ENCODE data around the gene SMG9.
A peak's percentile ranks its signal among the peaks of the same experiment; 100 is the strongest.

SMG9 gene

GRCh38 chr19:43705729-43706128, 49.0 kb downstream of the SMG9 start:
- no peak overlapping the region for H3K4me3 ChIP-seq (ENCODE audit: insufficient read depth in 1 of 2, low read depth in 1 of 2, low read length in 2 of 2)

GRCh38 chr19:43704002-43704705, 50.6 kb downstream of the SMG9 start:
- Histone ChIP-seq H2BK5ac (ENCODE audit: low read depth, low read length, poor library complexity, severe bottlenecking) (no peak overlapping the region), H3K79me1 (replicated peaks; ENCODE audit: low read length, poor library complexity, severe bottlenecking) (no peaks in the 10 kb centered on the region), H3K23ac (ENCODE audit: low read length in 2 of 2) (no peak overlapping the region), H2BK120ac (ENCODE audit: low read depth, low read length) (no peak overlapping the region), H4K8ac (ENCODE audit: low read length) (no peak overlapping the region), H3K4me3 (ENCODE audit: insufficient read depth in 1 of 2, low read depth in 1 of 2, low read length in 2 of 2) (no peak overlapping the region), H3K9me3 (ENCODE audit: control insufficient read depth, low read length) (peaks cover 6% of the 10 kb centered on the region), H3K18ac (ENCODE audit: low read depth in 1 of 2, low read length in 2 of 2) (no peak overlapping the region), H2AFZ (ENCODE audit: low read depth, low read length) (no peak overlapping the region), H3K27ac (ENCODE audit: low read length, poor library complexity, severe bottlenecking) (no peak overlapping the region), H2BK15ac (ENCODE audit: low read depth, poor library complexity, severe bottlenecking) (no peak overlapping the region), H2AK5ac (ENCODE audit: low read length, severe bottlenecking) (no peak overlapping the region), H3K27me3 (ENCODE audit: control insufficient read depth in 1 of 2, insufficient read depth in 1 of 2, low read length in 2 of 2) (peaks cover 0 to 6% of the 10 kb centered on the region in 2 experiments), H2BK12ac (ENCODE audit: low read length in 2 of 2) (no peak overlapping the region), H3K14ac (ENCODE audit: low read length in 2 of 2) (no peak overlapping the region), H3K9ac (ENCODE audit: low read length) (no peak overlapping the region), H3K4me1 (ENCODE audit: control insufficient read depth, insufficient read depth, low read depth, low read length) (peaks cover 5% of the 10 kb centered on the region), H3K36me3 (ENCODE audit: control insufficient read depth in 1 of 2, insufficient read depth in 2 of 2, low read depth in 1 of 2, low read length in 2 of 2) (no peaks in the 10 kb centered on the region), H3K4me2 (ENCODE audit: low read length, poor library complexity, severe bottlenecking) (no peak overlapping the region), H3K4ac (ENCODE audit: low read depth in 1 of 2, low read length in 2 of 2) (no peak overlapping the region), H4K91ac (ENCODE audit: low read length) (no peak overlapping the region)
- DNase-seq = no peak
- 75% methylated on average over 7 of the region's 7 CpGs for WGBS

More at GRCh38 chr19:43705729-43706128, 49.0 kb downstream of the SMG9 start:
- H3K23ac ChIP-seq (ENCODE audit: low read length in 2 of 2) = no peak overlapping the region
- peaks cover 7% of the 10 kb centered on the region for H3K9me3 ChIP-seq (ENCODE audit: control insufficient read depth, low read length)
- DNase-seq = no peak
- no peak overlapping the region for H3K14ac ChIP-seq (ENCODE audit: low read length in 2 of 2)
- H2AK5ac ChIP-seq (ENCODE audit: low read length, severe bottlenecking) = no peak overlapping the region
- 71% methylated on average over 6 of the region's 6 CpGs for WGBS
- H2BK5ac ChIP-seq (ENCODE audit: low read depth, low read length, poor library complexity, severe bottlenecking) = no peak overlapping the region
- no peak overlapping the region for H4K91ac ChIP-seq (ENCODE audit: low read length)
- no peak overlapping the region for H2BK120ac ChIP-seq (ENCODE audit: low read depth, low read length)
- no peaks in the 10 kb centered on the region for H3K4me1 ChIP-seq (ENCODE audit: control insufficient read depth, insufficient read depth, low read depth, low read length)
- H2AFZ ChIP-seq (ENCODE audit: low read depth, low read length) = no peak overlapping the region
- H3K79me1 ChIP-seq (replicated peaks; ENCODE audit: low read length, poor library complexity, severe bottlenecking) = no peaks in the 10 kb centered on the region
- no peak overlapping the region for H2BK12ac ChIP-seq (ENCODE audit: low read length in 2 of 2)
- no peak overlapping the region for H3K4ac ChIP-seq (ENCODE audit: low read depth in 1 of 2, low read length in 2 of 2)
- H3K9ac ChIP-seq (ENCODE audit: low read length) = no peak overlapping the region
- no peaks in the 10 kb centered on the region for H3K27me3 ChIP-seq (ENCODE audit: control insufficient read depth in 1 of 2, insufficient read depth in 1 of 2, low read length in 2 of 2)
- H4K8ac ChIP-seq (ENCODE audit: low read length) = no peak overlapping the region
- H3K36me3 ChIP-seq (ENCODE audit: control insufficient read depth in 1 of 2, insufficient read depth in 2 of 2, low read depth in 1 of 2, low read length in 2 of 2) = no peaks in the 10 kb centered on the region
- no peak overlapping the region for H3K4me2 ChIP-seq (ENCODE audit: low read length, poor library complexity, severe bottlenecking)
- H3K27ac ChIP-seq (ENCODE audit: low read length, poor library complexity, severe bottlenecking) = no peak overlapping the region
- H2BK15ac ChIP-seq (ENCODE audit: low read depth, poor library complexity, severe bottlenecking) = no peak overlapping the region
- no peak overlapping the region for H3K18ac ChIP-seq (ENCODE audit: low read depth in 1 of 2, low read length in 2 of 2)

- no peak overlapping the region for H2BK120ac ChIP-seq (ENCODE audit: low read depth, low read length)
- H2BK12ac ChIP-seq (ENCODE audit: low read length in 2 of 2) = no peak overlapping the region
- H4K91ac ChIP-seq (ENCODE audit: low read length) = no peak overlapping the region
- peak overlapping the region; percentile 92 for H3K9ac ChIP-seq (ENCODE audit: low read length)
- WGBS = 93% methylated on average over 13 of the region's 13 CpGs
- H3K36me3 ChIP-seq (ENCODE audit: control insufficient read depth in 1 of 2, insufficient read depth in 2 of 2, low read depth in 1 of 2, low read length in 2 of 2) = peaks cover 0 to 3% of the 10 kb centered on the region in 2 experiments
- H3K14ac ChIP-seq (ENCODE audit: low read length in 2 of 2) = no peak overlapping the region
- H2AFZ ChIP-seq (ENCODE audit: low read depth, low read length) = no peak overlapping the region
- H3K79me1 ChIP-seq (replicated peaks; ENCODE audit: low read length, poor library complexity, severe bottlenecking) = no peaks in the 10 kb centered on the region
- peaks cover 5% of the 10 kb centered on the region for H3K4me1 ChIP-seq (ENCODE audit: control insufficient read depth, insufficient read depth, low read depth, low read length)
- no peak overlapping the region for H3K18ac ChIP-seq (ENCODE audit: low read depth in 1 of 2, low read length in 2 of 2)
- H3K9me3 ChIP-seq (ENCODE audit: control insufficient read depth, low read length) = peaks cover 5% of the 10 kb centered on the region
- no peak overlapping the region for H3K27ac ChIP-seq (ENCODE audit: low read length, poor library complexity, severe bottlenecking)
- H3K4me2 ChIP-seq (ENCODE audit: low read length, poor library complexity, severe bottlenecking) = no peak overlapping the region
- no peak overlapping the region for H3K4ac ChIP-seq (ENCODE audit: low read depth in 1 of 2, low read length in 2 of 2)
- H4K8ac ChIP-seq (ENCODE audit: low read length) = no peak overlapping the region
- H3K4me3 ChIP-seq (ENCODE audit: insufficient read depth in 1 of 2, low read depth in 1 of 2, low read length in 2 of 2) = peak overlapping the region in 1 of 2 experiments; percentile 78
- H2BK15ac ChIP-seq (ENCODE audit: low read depth, poor library complexity, severe bottlenecking) = no peak overlapping the region
- H2AK5ac ChIP-seq (ENCODE audit: low read length, severe bottlenecking) = no peak overlapping the region
- DNase-seq = peak; percentile 14
- H3K27me3 ChIP-seq (ENCODE audit: control insufficient read depth in 1 of 2, insufficient read depth in 1 of 2, low read length in 2 of 2) = peaks cover 0 to 32% of the 10 kb centered on the region in 2 experiments
- H2BK5ac ChIP-seq (ENCODE audit: low read depth, low read length, poor library complexity, severe bottlenecking) = no peak overlapping the region
- no peak overlapping the region for H3K23ac ChIP-seq (ENCODE audit: low read length in 2 of 2)
Measured at GRCh38 chr19:43700395-43701000, 54.3 kb downstream of the SMG9 start.

GRCh38 chr19:43699506-43700394, 55.0 kb downstream of the SMG9 start:
- H2BK12ac ChIP-seq (ENCODE audit: low read length in 2 of 2) = no peak overlapping the region
- no peak overlapping the region for H3K27ac ChIP-seq (ENCODE audit: low read length, poor library complexity, severe bottlenecking)
- no peak overlapping the region for H3K4ac ChIP-seq (ENCODE audit: low read depth in 1 of 2, low read length in 2 of 2)
- no peaks in the 10 kb centered on the region for H3K79me1 ChIP-seq (replicated peaks; ENCODE audit: low read length, poor library complexity, severe bottlenecking)
- no peak overlapping the region for H4K91ac ChIP-seq (ENCODE audit: low read length)
- H2BK120ac ChIP-seq (ENCODE audit: low read depth, low read length) = no peak overlapping the region
- H3K4me3 ChIP-seq (ENCODE audit: insufficient read depth in 1 of 2, low read depth in 1 of 2, low read length in 2 of 2) = peak overlapping the region; percentile 40 to 78
- no peak overlapping the region for H3K18ac ChIP-seq (ENCODE audit: low read depth in 1 of 2, low read length in 2 of 2)
- H3K4me1 ChIP-seq (ENCODE audit: control insufficient read depth, insufficient read depth, low read depth, low read length) = peaks cover 5% of the 10 kb centered on the region
- H3K23ac ChIP-seq (ENCODE audit: low read length in 2 of 2) = no peak overlapping the region
- H3K36me3 ChIP-seq (ENCODE audit: control insufficient read depth in 1 of 2, insufficient read depth in 2 of 2, low read depth in 1 of 2, low read length in 2 of 2) = peaks cover 0 to 3% of the 10 kb centered on the region in 2 experiments
- peaks cover 0 to 38% of the 10 kb centered on the region in 2 experiments for H3K27me3 ChIP-seq (ENCODE audit: control insufficient read depth in 1 of 2, insufficient read depth in 1 of 2, low read length in 2 of 2)
- H2AFZ ChIP-seq (ENCODE audit: low read depth, low read length) = no peak overlapping the region
- no peak overlapping the region for H2BK5ac ChIP-seq (ENCODE audit: low read depth, low read length, poor library complexity, severe bottlenecking)
- H2BK15ac ChIP-seq (ENCODE audit: low read depth, poor library complexity, severe bottlenecking) = no peak overlapping the region
- H3K4me2 ChIP-seq (ENCODE audit: low read length, poor library complexity, severe bottlenecking) = peak overlapping the region; percentile 45
- H4K8ac ChIP-seq (ENCODE audit: low read length) = no peak overlapping the region
- H3K14ac ChIP-seq (ENCODE audit: low read length in 2 of 2) = no peak overlapping the region
- DNase-seq = no peak
- peak overlapping the region; percentile 92 for H3K9ac ChIP-seq (ENCODE audit: low read length)
- H3K9me3 ChIP-seq (ENCODE audit: control insufficient read depth, low read length) = peaks cover 8% of the 10 kb centered on the region
- no peak overlapping the region for H2AK5ac ChIP-seq (ENCODE audit: low read length, severe bottlenecking)
- 24% methylated on average over 44 of the region's 46 CpGs for WGBS

Data from mesenchymal stem cell (in vitro differentiated cells and primary cell).